IMR-90 (cell line): ENCODE results near the gene MRPL11. TPM values are rescaled to one million over a fixed set of nuclear protein-coding genes. Genes with fewer than 3 reads are reported as not detected.

Experiments
- ATAC-seq: fragments of 200-7000 bp; cut with Tn5 transposase; 2 replicates; pipeline ENCODE4 v1.9.1; 2020; ENCODE audit warnings: low read depth, mild to moderate bottlenecking, moderate library complexity
- BruUV-seq: library from RNA; stranded (reverse); fragments of 400-500 nt; replicated peaks from 2 replicates; lab custom pipeline; 2021; lab: Mats Ljungman, UMichigan
- CTCF ChIA-PET: fragments of 300-600 bp; formaldehyde crosslinking; extraction: SDS; loops from one replicate; lab custom pipeline; 2021; ENCODE audit warnings: antibody characterized with exemption; lab: Yijun Ruan, JAX
- POLR2A ChIA-PET: fragments of 300-600 bp; sonication (Branson Sonifier 250); formaldehyde crosslinking; loops from one replicate; lab custom pipeline; 2022; ENCODE audit warnings: antibody characterized with exemption; ENCODE audit not compliant: unreplicated experiment; lab: Charles Lee
- DNase-seq: peaks from one replicate; pipeline ENCODE4 v3.0.0; 2013
- H2AFZ ChIP-seq: replicated peaks from 2 replicates; pipeline ENCODE3; 2013; ENCODE audit warnings: low read length, mild to moderate bottlenecking; ENCODE audit not compliant: poor library complexity
- H2AK5ac ChIP-seq: 2 replicates; pipeline ENCODE4 v1.6.1; 2013; ENCODE audit warnings: low read depth, low read length, inconsistent platforms
- H2AK9ac ChIP-seq: replicated peaks from 2 replicates; pipeline ENCODE3; 2013; ENCODE audit warnings: mild to moderate bottlenecking, low read depth, low read length, moderate library complexity; ENCODE audit not compliant: poor library complexity
- H2BK120ac ChIP-seq: 2 replicates; pipeline ENCODE4 v1.6.1; 2013; ENCODE audit warnings: low read depth, low read length, inconsistent platforms
- H2BK15ac ChIP-seq: 3 replicates; pipeline ENCODE4 v1.6.1; 2013; ENCODE audit warnings: low read depth, low read length, inconsistent platforms
- H2BK20ac ChIP-seq: 2 replicates; pipeline ENCODE4 v1.6.1; 2013; ENCODE audit warnings: low read depth, mild to moderate bottlenecking, inconsistent platforms, low read length, moderate library complexity
- H2BK5ac ChIP-seq: 2 replicates; pipeline ENCODE4 v1.6.1; 2013; ENCODE audit warnings: mild to moderate bottlenecking, low read depth, low read length, inconsistent platforms; ENCODE audit not compliant: poor library complexity, severe bottlenecking
- H3K14ac ChIP-seq: replicated peaks from 2 replicates; pipeline ENCODE4 v1.6.1; 2013; ENCODE audit warnings: low read depth, low read length, inconsistent platforms
- H3K18ac ChIP-seq: 2 replicates; pipeline ENCODE4 v1.6.1; 2013; ENCODE audit warnings: low read depth, low read length, control low read depth
- H3K23ac ChIP-seq: 2 replicates; pipeline ENCODE4 v1.6.1; 2013; ENCODE audit warnings: low read depth, low read length, inconsistent platforms
- H3K27ac ChIP-seq: 2 replicates; pipeline ENCODE4 v1.5.1; 2013; ENCODE audit warnings: mild to moderate bottlenecking, control low read depth, low read length; ENCODE audit not compliant: insufficient read depth
- H3K27me3 ChIP-seq: 2 replicates; pipeline ENCODE4 v1.6.1; 2013; ENCODE audit warnings: low read length; ENCODE audit not compliant: control insufficient read depth, insufficient read depth
- H3K36me3 ChIP-seq: 2 replicates; pipeline ENCODE4 v1.6.1; 2013; ENCODE audit warnings: low read length, mixed read lengths; ENCODE audit not compliant: control insufficient read depth, insufficient read depth
- H3K4ac ChIP-seq: 2 replicates; pipeline ENCODE4 v1.6.1; 2013; ENCODE audit warnings: low read depth, low read length, inconsistent platforms
- H3K4me1 ChIP-seq: 2 replicates; pipeline ENCODE4 v1.6.1; 2013; ENCODE audit warnings: low read length, mixed read lengths; ENCODE audit not compliant: control insufficient read depth, insufficient read depth
- H3K4me2 ChIP-seq: 2 replicates; pipeline ENCODE4 v1.6.1; 2013; ENCODE audit warnings: low read depth, mild to moderate bottlenecking, control low read depth, low read length, moderate library complexity
- H3K4me3 ChIP-seq: 2 replicates; pipeline ENCODE4 v1.5.1; 2013; ENCODE audit warnings: low read depth, mild to moderate bottlenecking, control low read depth, low read length, moderate library complexity; ENCODE audit not compliant: insufficient read depth
- H3K56ac ChIP-seq: 2 replicates; pipeline ENCODE4 v1.6.1; 2013; ENCODE audit warnings: low read length, inconsistent platforms; ENCODE audit not compliant: insufficient read depth; ENCODE audit errors: extremely low read depth
- H3K79me1 ChIP-seq, 2 experiments: 2 replicates each; pipeline ENCODE4 v1.6.1; 2013; ENCODE audit warnings: low read length in 2 of 2, inconsistent platforms in 1 of 2, low read depth in 1 of 2
- H3K9ac ChIP-seq: 2 replicates; pipeline ENCODE4 v1.6.1; 2013; ENCODE audit warnings: low read depth, low read length, control low read depth
- H3K9me1 ChIP-seq: 2 replicates; pipeline ENCODE4 v1.6.1; 2013; ENCODE audit warnings: low read length, inconsistent platforms; ENCODE audit not compliant: insufficient read depth
- H3K9me3 ChIP-seq: 2 replicates; pipeline ENCODE4 v1.6.1; 2013; ENCODE audit warnings: low read length; ENCODE audit not compliant: control insufficient read depth, insufficient read depth
- H4K20me1 ChIP-seq: 2 replicates; pipeline ENCODE4 v1.6.1; 2013; ENCODE audit warnings: low read length, inconsistent platforms; ENCODE audit not compliant: insufficient read depth
- H4K5ac ChIP-seq: 2 replicates; pipeline ENCODE4 v1.6.1; 2013; ENCODE audit warnings: mild to moderate bottlenecking, low read depth, low read length, control low read depth
- H4K8ac ChIP-seq, 2 experiments: 2 replicates each; pipeline ENCODE4 v1.6.1; 2013; ENCODE audit warnings: low read depth in 2 of 2, low read length in 2 of 2, control low read depth in 1 of 2, inconsistent platforms in 1 of 2
- H4K91ac ChIP-seq: 2 replicates; pipeline ENCODE4 v1.6.1; 2013; ENCODE audit warnings: low read depth, low read length, inconsistent platforms; ENCODE audit not compliant: insufficient read depth
- BHLHE40 ChIP-seq: fragments of 150-350 bp; IDR thresholded peaks from 2 replicates; pipeline ENCODE4 v1.6.1; 2016; ENCODE audit warnings: mild to moderate bottlenecking, low read depth, low read length
- CTCF ChIP-seq: conservative IDR thresholded peaks from 2 replicates; pipeline ENCODE4 v1.5.1; 2012; ENCODE audit warnings: mild to moderate bottlenecking, low read depth, low read length, improper control_type of control experiment
- MAFK ChIP-seq: IDR thresholded peaks from 2 replicates; pipeline ENCODE4 v1.6.1; 2012; ENCODE audit warnings: low read depth, low read length, improper control_type of control experiment
- MAZ ChIP-seq: IDR thresholded peaks from 2 replicates; pipeline ENCODE4 v1.6.1; 2012; ENCODE audit warnings: low read depth, mild to moderate bottlenecking, low read length, improper control_type of control experiment, moderate library complexity, borderline replicate concordance
- MXI1 ChIP-seq: IDR thresholded peaks from 2 replicates; pipeline ENCODE4 v1.6.1; 2012; ENCODE audit warnings: low read depth, mild to moderate bottlenecking, low read length, moderate library complexity, borderline replicate concordance
- NFE2L2 ChIP-seq: fragments of 150-350 bp; IDR thresholded peaks from 2 replicates; pipeline ENCODE4 v1.6.1; 2016; ENCODE audit warnings: low read depth, mild to moderate bottlenecking, low read length
- POLR2A ChIP-seq: IDR thresholded peaks from 2 replicates; pipeline ENCODE4 v1.6.1; 2012; ENCODE audit warnings: mild to moderate bottlenecking, low read depth, low read length
- SMC3 ChIP-seq: fragments of 150-350 bp; IDR thresholded peaks from 2 replicates; pipeline ENCODE4 v1.6.1; 2016; ENCODE audit warnings: low read depth, mild to moderate bottlenecking, antibody characterized with exemption, low read length, moderate library complexity
- WGBS, 2 experiments: methylation state at CpG; one replicate each; pipeline versions ENCODE4 v1.1.5 to v1.1.7; 2013; ENCODE audit warnings: missing lambda C conversion rate in 2 of 2; ENCODE audit not compliant: insufficient read length in 1 of 2; ENCODE audit errors: extremely low coverage in 2 of 2; 5-methylcytosine and 5-hydroxymethylcytosine counted together
- dilution Hi-C: fragments of 300-500 bp; cut with HindIII; formaldehyde crosslinking; loops from one replicate; pipeline ENCODE4 v1.14.3; 2018; ENCODE audit warnings: low sequenced_read_pairs; ENCODE audit not compliant: unreplicated experiment
- in situ Hi-C: fragments of 300-500 bp; cut with MboI; formaldehyde crosslinking; loops from 3 replicates; pipeline ENCODE4 v1.14.3; 2019; ENCODE audit warnings: low sequenced_read_pairs, inconsistent platforms, mixed read lengths
- intact Hi-C: fragments of 100-400 bp; cut with micrococcal nuclease; formaldehyde crosslinking; loops from 2 replicates; pipeline ENCODE4 v1.10.0; 2022
- polyA plus RNA-seq, 3 experiments: library from polyadenylated mRNA; depleted of rRNA; stranded (reverse); fragments of >200 nt; gene quantifications; 2 replicates each; pipeline ENCODE4 v1.2.3, GENCODE V29; 2012; ENCODE audit warnings: low replicate concordance in 1 of 3
- total RNA-seq: library from RNA; depleted of rRNA; stranded (reverse); fragments of >200 nt; gene quantifications from 2 replicates; pipeline ENCODE4 v1.2.3, GENCODE V29; 2012

Gene MRPL11
- total and polyA plus RNA-seq, 2 of the 4 experiments (the other 2 are of a cell fraction) = 45.5 to 45.6 TPM

- TF ChIP-seq CTCF (no peak), BHLHE40 (no peak), MAZ (no peak), POLR2A (no peak), MXI1 (no peak), NFE2L2 (no peak), MAFK (no peak), SMC3 (no peak)
- POLR2A ChIA-PET = no interaction called here
These were observed 9.9 kb upstream of the MRPL11 start for GRCh38 chr11:66448523-66448922.

More at GRCh38 chr11:66448523-66448922, 9.9 kb upstream of the MRPL11 start:
- H3K27ac ChIP-seq = no peak overlapping the region
- H3K79me1 ChIP-seq = no peaks in the 10 kb centered on the region
- H2BK5ac ChIP-seq = no peak overlapping the region
- no TSS peak for BruUV-seq
- intact Hi-C loops = no loop called here
- no peak overlapping the region for H2AK9ac ChIP-seq
- CTCF ChIA-PET = no interaction called here
- H4K5ac ChIP-seq = no peak overlapping the region
- H3K4me2 ChIP-seq = no peak overlapping the region
- 20% methylated on average over 1 of the region's 4 CpGs; no CpG with 5 or more reads in 1 of the 2 experiments for WGBS, 2 experiments
- no peaks in the 10 kb centered on the region for H3K36me3 ChIP-seq
- H3K56ac ChIP-seq = no peak overlapping the region
- dilution Hi-C loops = no loop called here
- H4K8ac ChIP-seq = no peak overlapping the region
- no peak overlapping the region for H2BK120ac ChIP-seq
- H2BK20ac ChIP-seq = no peak overlapping the region
- no peak overlapping the region for H4K91ac ChIP-seq
- DNase-seq (no peak), ATAC-seq (no peak)
- H3K9ac ChIP-seq = no peak overlapping the region
- no peak overlapping the region for H2AK5ac ChIP-seq
- 0 out of 2 replicates have a peak, but pooled peaks cover under 1% of the 10 kb centered on the region for H3K9me1 ChIP-seq
- H3K23ac ChIP-seq = no peak overlapping the region
- H4K20me1 ChIP-seq = no peaks in the 10 kb centered on the region
- peaks cover 39% of the 10 kb centered on the region for H3K27me3 ChIP-seq
- H3K14ac ChIP-seq = no peak overlapping the region
- no peak overlapping the region for H3K4ac ChIP-seq
- in situ Hi-C loops = no loop called here
- H3K4me3 ChIP-seq = no peak overlapping the region
- H3K9me3 ChIP-seq = no peaks in the 10 kb centered on the region
- no peak overlapping the region for H2AFZ ChIP-seq
- no peak overlapping the region for H2BK15ac ChIP-seq
- no peak overlapping the region for H3K18ac ChIP-seq
- H3K4me1 ChIP-seq = peaks cover 3% of the 10 kb centered on the region
